Psoas muscle (tissue), 8 donors: Measurements from ENCODE around the gene PPP4C. TPM values are rescaled to one million over a fixed set of nuclear protein-coding genes. Genes with fewer than 3 reads are reported as not detected.

Experiments used
- ATAC-seq, 4 donors: fragments of 200-7000 bp; cut with Tn5 transposase; one replicate each; pipeline ENCODE4 v1.9.1; 2020; ENCODE audit warnings: moderate library complexity in 3 of 4, mild to moderate bottlenecking in 2 of 4
- DNase-seq, 2 donors: peaks; one replicate each; pipeline ENCODE4 v3.0.0-alpha.2; 2020
- H3K27ac ChIP-seq: fragments of 200-600 bp; one replicate; pipeline ENCODE4 v1.8.0; 2022
- H3K27me3 ChIP-seq, 3 donors: fragments of 200-600 bp in 1 of 3; one replicate each; pipeline versions ENCODE4 v1.6.1 to v1.8.0; 2013 to 2022; ENCODE audit warnings: low read length in 2 of 3, mild to moderate bottlenecking in 2 of 3, moderate library complexity in 1 of 3; ENCODE audit not compliant: insufficient read depth in 3 of 3
- H3K36me3 ChIP-seq, 2 donors: fragments of 200-600 bp in 1 of 2; one replicate each; pipeline versions ENCODE4 v1.6.1 to v1.8.0; 2013 to 2022; ENCODE audit warnings: low read depth in 1 of 2, mild to moderate bottlenecking in 1 of 2, moderate library complexity in 1 of 2; ENCODE audit not compliant: insufficient read depth in 1 of 2
- H3K4me1 ChIP-seq: fragments of 200-600 bp; one replicate; pipeline ENCODE4 v1.8.0; 2022
- H3K4me3 ChIP-seq: fragments of 200-600 bp; one replicate; pipeline ENCODE4 v1.8.0; 2022; ENCODE audit warnings: mild to moderate bottlenecking
- H3K9me3 ChIP-seq: fragments of 200-600 bp; one replicate; pipeline ENCODE4 v1.8.0; 2022
- CTCF ChIP-seq: fragments of 200-600 bp; IDR thresholded peaks from one replicate; pipeline ENCODE4 v1.8.0; 2022; ENCODE audit warnings: antibody characterized with exemption
- WGBS, 3 donors: extraction: QIAGEN DNeasy Blood & Tissue Kit; methylation state at CpG; one replicate each; pipeline versions ENCODE4 v1.1.6 to v1.1.7; 2013; 5-methylcytosine and 5-hydroxymethylcytosine counted together
- intact Hi-C, 2 donors: fragments of 100-400 bp; cut with DNase I; formaldehyde crosslinking; loops; one replicate each; pipeline versions ENCODE4 v1.11.0 to v1.14.2; 2022
- polyA plus RNA-seq, 3 donors: library from polyadenylated mRNA; stranded (reverse); fragments of 200-250 nt; gene quantifications; one replicate each; pipeline ENCODE4 v1.2.3, GENCODE V29; 2013
- total RNA-seq, 4 donors: library from RNA; stranded (reverse); fragmentation: NEBNext Ultra II Directional in 2 of 4; extraction: Animal tissue kit (Norgen Biotek cat#: 25700) in 2 of 4; gene quantifications; one replicate each; pipeline versions ENCODE4 v1.2.1 to v1.2.4, GENCODE V29; 2021 to 2023
- donor health status: healthy with polysubstance abuse.
- donor health status: DM: no; HTN: no; CAD: no; lungs with moderate emphysema.
- donor health status: Bipolar disorder and iron deficiency.
- donor health status: healthy.
- donor health status: DM: yes; HTN: yes; CAD: no.
- donor health status: DM: no; HTN: no; CAD: no.
- donor health status: DM: no; HTN: no; CAD: no.
- donor health status: DM: yes; HTN: yes; CAD: no.

The PPP4C gene
- total and polyA plus RNA-seq, 7 donors, result 38.1 to 172 (median 64.5) TPM

GRCh38 chr16:30088237-30088831 is 12.5 kb downstream of the PPP4C start:
- intact Hi-C loops, result no loop called here
- H3K27ac ChIP-seq, result no peak overlapping the region

GRCh38 chr16:30088832-30089624 is 13.2 kb downstream of the PPP4C start:
- intact Hi-C loops, result no loop called here
- no peak for TF ChIP-seq CTCF
- Histone ChIP-seq H3K4me3 (no peak overlapping the region), H3K27me3 (no peaks in the 10 kb centered on the region), H3K36me3 (peaks cover 0 to 34% of the 10 kb centered on the region in 2 donors), H3K4me1 (peaks cover 20% of the 10 kb centered on the region), H3K27ac (peak overlapping the region; percentile 16), H3K9me3 (no peaks in the 10 kb centered on the region)
- DNase-seq, result no peak
- no peak for ATAC-seq
- 70 to 73% (median 71%) methylated on average over 22 of the region's 22 CpGs for WGBS, 3 donors

More at GRCh38 chr16:30088237-30088831, 12.5 kb downstream of the PPP4C start:
- H3K4me1 ChIP-seq, result peaks cover 19% of the 10 kb centered on the region
- H3K9me3 ChIP-seq, result no peaks in the 10 kb centered on the region
- no peak for TF ChIP-seq CTCF
- DNase-seq (no peak), ATAC-seq (no peak)
- 59 to 66% (median 63%) methylated on average over 10 of the region's 10 CpGs for WGBS, 3 donors
- H3K4me3 ChIP-seq, result no peak overlapping the region
- H3K27me3 ChIP-seq, result no peaks in the 10 kb centered on the region
- H3K36me3 ChIP-seq, result peaks cover 0 to 34% of the 10 kb centered on the region in 2 donors

GRCh38 chr16:30090610-30091331 is 15.0 kb downstream of the PPP4C start:
- ATAC-seq (no peak), DNase-seq (no peak)
- Histone ChIP-seq H3K27ac (peak overlapping the region; percentile 97), H3K27me3 (no peaks in the 10 kb centered on the region), H3K36me3 (peaks cover 0 to 31% of the 10 kb centered on the region in 2 donors), H3K9me3 (no peaks in the 10 kb centered on the region), H3K4me3 (peak overlapping the region; percentile 64), H3K4me1 (peaks cover 34% of the 10 kb centered on the region)
- intact Hi-C loops, result loop anchor here in 1 of 2 donors (1.0 to 10.0 kb wide), 3 partner anchors 14 to 314 kb away; partner anchors contain the start of gene ZNF771
- whole genome bisulfite sequencing, 3 donors, result 64 to 72% (median 65%) methylated on average over 23 to 26 of the region's 26 CpGs
- no peak for TF ChIP-seq CTCF

DNA sequence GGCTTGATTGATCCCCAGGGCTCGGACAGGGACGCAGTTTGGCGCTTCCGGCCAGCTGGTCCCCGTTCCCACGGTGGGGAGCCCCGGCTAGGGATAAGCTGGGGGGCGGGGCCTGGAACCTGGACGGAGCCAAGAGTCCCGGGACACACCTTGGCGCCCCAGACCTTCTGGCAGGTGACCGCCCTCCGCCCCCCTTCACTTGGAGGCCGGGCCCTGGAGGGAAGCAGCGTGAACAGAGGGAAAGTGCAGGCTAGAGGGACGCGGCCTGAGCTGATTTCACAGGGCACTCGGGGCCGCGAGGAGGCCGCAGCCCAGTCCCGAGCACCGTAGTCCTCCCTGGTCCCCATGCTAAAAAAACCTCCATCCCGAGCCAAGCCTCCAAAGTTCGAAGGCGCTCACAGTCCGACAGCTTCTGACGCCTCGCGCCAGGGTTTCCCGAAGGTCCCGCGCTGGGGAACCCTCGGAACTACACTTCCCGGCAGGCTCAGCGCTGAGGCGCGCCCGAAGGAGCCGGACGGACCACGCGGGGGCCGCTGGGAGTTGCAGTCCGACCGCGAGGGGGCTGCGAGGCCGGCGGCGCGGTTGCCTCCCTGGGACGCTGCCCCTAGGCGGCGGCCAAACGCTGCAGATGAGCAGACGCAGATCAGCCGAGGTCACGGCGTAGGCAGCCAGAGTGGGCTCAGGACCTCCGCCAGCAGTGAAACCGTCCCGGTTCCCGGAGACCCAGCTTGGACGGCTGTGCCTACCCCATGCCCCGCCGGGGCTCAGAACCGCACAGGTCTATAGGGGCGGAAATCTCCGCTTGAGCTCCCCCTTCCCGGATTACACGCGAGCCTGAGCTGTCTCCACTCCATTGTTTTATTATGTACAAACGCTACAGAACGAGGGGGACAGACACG is 15.9 kb downstream of the PPP4C start, which contains the start of gene TBX6:
Gene TBX6, minus strand, starts transcription at position 451 of the 899 bp plus-strand sequence. CDS start 731 bp downstream, outside the sequence.
- intact Hi-C loops, result loop anchor here in 1 of 2 donors (1.0 to 10.0 kb wide), 3 partner anchors 15 to 313 kb away; partner anchors contain the start of gene ZNF771
- TF ChIP-seq CTCF, result peak; percentile 78
- ATAC-seq, result peak; percentile 89 to 91 (median 90)

More for the DNA sequence above, 15.9 kb downstream of the PPP4C start, which contains the start of gene TBX6:
- H3K27ac ChIP-seq, result peak within 1 kb of the TSS; percentile 97
- peaks cover 34% of the 10 kb centered on the region for H3K4me1 ChIP-seq
- H3K27me3 ChIP-seq, result no peaks in the 10 kb centered on the region
- DNase-seq, result peak; percentile 95 to 97
- H3K9me3 ChIP-seq, result no peaks in the 10 kb centered on the region
- WGBS, 3 donors, result 1% methylated on average over 63 to 76 of the region's 76 CpGs
- peak within 1 kb of the TSS; percentile 64 for H3K4me3 ChIP-seq
- H3K36me3 ChIP-seq, result peaks cover 0 to 25% of the 10 kb centered on the region in 2 donors
